ENCODE data around the gene RNF169.

Gene RNF169

GRCh38 chr11:74748211-74749126, at the start of gene RNF169:
Gene RNF169 (plus strand): TSS chr11:74748849. CDS start chr11:74748881, 32 bp downstream.
- DNase-seq (ENCODE audit: low spot score), result peak; percentile 91

GRCh38 chr11:74699615-74700396, 48.8 kb upstream of the RNF169 start:
- DNase-seq (ENCODE audit: low spot score), result no peak

GRCh38 chr11:74701351-74701750, 47.3 kb upstream of the RNF169 start:
- DNase-seq (ENCODE audit: low spot score), result no peak

GRCh38 chr11:74702383-74703007, 46.2 kb upstream of the RNF169 start:
- DNase-seq (ENCODE audit: low spot score), result no peak

GRCh38 chr11:74703211-74703610, 45.4 kb upstream of the RNF169 start:
- DNase-seq (ENCODE audit: low spot score), result no peak

GRCh38 chr11:74707182-74707581, 41.5 kb upstream of the RNF169 start:
- DNase-seq (ENCODE audit: low spot score), result no peak

- no peak for DNase-seq (ENCODE audit: low spot score)
Observed at GRCh38 chr11:74707602-74708510, 40.8 kb upstream of the RNF169 start.

- no peak for DNase-seq (ENCODE audit: low spot score)
Observed at GRCh38 chr11:74709175-74709574, 39.5 kb upstream of the RNF169 start.

- no peak for DNase-seq (ENCODE audit: low spot score)
Observed at GRCh38 chr11:74710281-74710938, 38.2 kb upstream of the RNF169 start.

GRCh38 chr11:74713686-74714085, 35.0 kb upstream of the RNF169 start:
- no peak for DNase-seq (ENCODE audit: low spot score)

GRCh38 chr11:74714904-74715303, 33.7 kb upstream of the RNF169 start:
- DNase-seq (ENCODE audit: low spot score), result no peak

GRCh38 chr11:74717221-74717969, 31.3 kb upstream of the RNF169 start:
- no peak for DNase-seq (ENCODE audit: low spot score)

- DNase-seq (ENCODE audit: low spot score), result no peak
Observed at GRCh38 chr11:74719011-74719410, 29.6 kb upstream of the RNF169 start.

GRCh38 chr11:74720596-74721478, 27.8 kb upstream of the RNF169 start:
- DNase-seq (ENCODE audit: low spot score), result no peak

- no peak for DNase-seq (ENCODE audit: low spot score)
Observed at GRCh38 chr11:74721479-74721835, 27.2 kb upstream of the RNF169 start.

- DNase-seq (ENCODE audit: low spot score), result no peak
Observed at GRCh38 chr11:74723511-74723910, 25.1 kb upstream of the RNF169 start.

- no peak for DNase-seq (ENCODE audit: low spot score)
Observed at GRCh38 chr11:74725701-74726100, 22.9 kb upstream of the RNF169 start.

GRCh38 chr11:74726547-74727182, 22.0 kb upstream of the RNF169 start:
- no peak for DNase-seq (ENCODE audit: low spot score)

GRCh38 chr11:74729397-74729796, 19.3 kb upstream of the RNF169 start:
- peak; percentile 28 for DNase-seq (ENCODE audit: low spot score)
